Nephron (organoid): Measurements from ENCODE around the gene TBC1D5.

Experiments used
- H3K27ac Mint-ChIP-seq, 3 experiments: 2 replicates each; pipeline ENCODE4 v1.8.0; 2020; ENCODE audit warnings: mixed read lengths in 3 of 3, mild to moderate bottlenecking in 2 of 3, moderate library complexity in 1 of 3
- H3K27me3 Mint-ChIP-seq: 2 replicates; pipeline ENCODE4 v1.8.0; 2021; ENCODE audit warnings: low read depth, mild to moderate bottlenecking, moderate library complexity, mixed read lengths
- H3K36me3 Mint-ChIP-seq: 2 replicates; pipeline ENCODE4 v1.8.0; 2020; ENCODE audit warnings: low read depth, mixed read lengths
- H3K4me1 Mint-ChIP-seq: 2 replicates; pipeline ENCODE4 v1.8.0; 2020; ENCODE audit warnings: mixed read lengths
- H3K4me3 Mint-ChIP-seq, 3 experiments: 2 replicates each; pipeline ENCODE4 v1.8.0; 2020; ENCODE audit warnings: mild to moderate bottlenecking in 3 of 3, mixed read lengths in 3 of 3, moderate library complexity in 2 of 3
- H3K9me3 Mint-ChIP-seq: 2 replicates; pipeline ENCODE4 v1.8.0; 2020; ENCODE audit warnings: mixed read lengths
- CTCF ChIP-seq, 3 experiments: fragments of 200-600 bp; sonication (generic); IDR thresholded peaks; one replicate each; pipeline ENCODE4 v1.5.0; 2021; ENCODE audit warnings: antibody characterized with exemption in 3 of 3; ENCODE audit not compliant: unreplicated experiment in 3 of 3

Gene TBC1D5

GRCh38 chr3:17645074-17645698, 97.2 kb downstream of the TBC1D5 start:
- no peak overlapping the region for H3K4me3 Mint-ChIP-seq
- peaks cover 5% of the 10 kb centered on the region for H3K4me1 Mint-ChIP-seq
- no peaks in the 10 kb centered on the region for H3K9me3 Mint-ChIP-seq
- H3K27me3 Mint-ChIP-seq, result no peaks in the 10 kb centered on the region
- H3K27ac Mint-ChIP-seq, result no peak overlapping the region
- peaks cover 5% of the 10 kb centered on the region for H3K36me3 Mint-ChIP-seq
- peak; percentile 57 to 69 (median 65) for TF ChIP-seq CTCF (IDR thresholded peaks at IDR 0.05; ENCODE audit: unreplicated experiment in 3 of 3)

- H3K4me3 Mint-ChIP-seq, result no peak overlapping the region
- H3K36me3 Mint-ChIP-seq, result no peaks in the 10 kb centered on the region
- no peak for TF ChIP-seq CTCF (IDR thresholded peaks at IDR 0.05; ENCODE audit: unreplicated experiment in 3 of 3)
- peak overlapping the region in 1 of 3 experiments; percentile 37 for H3K27ac Mint-ChIP-seq
- H3K9me3 Mint-ChIP-seq, result no peaks in the 10 kb centered on the region
- peaks cover 10% of the 10 kb centered on the region for H3K4me1 Mint-ChIP-seq
- no peaks in the 10 kb centered on the region for H3K27me3 Mint-ChIP-seq
These were observed 98.7 kb downstream of the TBC1D5 start for GRCh38 chr3:17643691-17644090.

GRCh38 chr3:17642474-17642873, 100.0 kb downstream of the TBC1D5 start:
- Mint-ChIP-seq H3K27me3 (no peaks in the 10 kb centered on the region), H3K4me1 (peaks cover 10% of the 10 kb centered on the region), H3K9me3 (no peaks in the 10 kb centered on the region), H3K36me3 (no peaks in the 10 kb centered on the region), H3K27ac (no peak overlapping the region), H3K4me3 (no peak overlapping the region)
- TF ChIP-seq CTCF (IDR thresholded peaks at IDR 0.05; ENCODE audit: unreplicated experiment in 3 of 3), result no peak

- H3K27me3 Mint-ChIP-seq, result no peaks in the 10 kb centered on the region
- H3K9me3 Mint-ChIP-seq, result no peaks in the 10 kb centered on the region
- no peak for TF ChIP-seq CTCF (IDR thresholded peaks at IDR 0.05; ENCODE audit: unreplicated experiment in 3 of 3)
- no peak overlapping the region for H3K4me3 Mint-ChIP-seq
- no peak overlapping the region for H3K27ac Mint-ChIP-seq
- no peaks in the 10 kb centered on the region for H3K36me3 Mint-ChIP-seq
- H3K4me1 Mint-ChIP-seq, result peaks cover 10% of the 10 kb centered on the region
These were observed 102.0 kb downstream of the TBC1D5 start for GRCh38 chr3:17640466-17640865.

- Mint-ChIP-seq H3K27me3 (no peaks in the 10 kb centered on the region), H3K4me1 (peaks cover 10% of the 10 kb centered on the region), H3K27ac (no peak overlapping the region), H3K4me3 (no peak overlapping the region), H3K36me3 (peaks cover 4% of the 10 kb centered on the region), H3K9me3 (no peaks in the 10 kb centered on the region)
- no peak for TF ChIP-seq CTCF (IDR thresholded peaks at IDR 0.05; ENCODE audit: unreplicated experiment in 3 of 3)
These were observed 102.7 kb downstream of the TBC1D5 start for GRCh38 chr3:17639765-17640164.

- Mint-ChIP-seq H3K9me3 (no peaks in the 10 kb centered on the region), H3K4me3 (no peak overlapping the region), H3K36me3 (peaks cover 6% of the 10 kb centered on the region), H3K4me1 (peaks cover 10% of the 10 kb centered on the region), H3K27me3 (no peaks in the 10 kb centered on the region), H3K27ac (no peak overlapping the region)
- no peak for TF ChIP-seq CTCF (IDR thresholded peaks at IDR 0.05; ENCODE audit: unreplicated experiment in 3 of 3)
These were observed 103.2 kb downstream of the TBC1D5 start for GRCh38 chr3:17639257-17639656.
